CD4-positive, alpha-beta T cell (primary cell): Measurements from ENCODE around the gene CDK14. TPM values are rescaled to one million over a fixed set of nuclear protein-coding genes. Genes with fewer than 3 reads are reported as not detected.

Experiments
- ATAC-seq: fragments of 200-7000 bp; cut with Tn5 transposase; one replicate; pipeline ENCODE4 v1.10.0; 2022; ENCODE audit warnings: mild to moderate bottlenecking; ENCODE audit not compliant: poor library complexity
- CTCF ChIA-PET: fragments of 350-600 bp; sonication (Branson Sonifier 250); formaldehyde crosslinking; loops from one replicate; lab custom pipeline; 2021; ENCODE audit warnings: antibody characterized with exemption, inconsistent platforms; lab: Charles Lee
- POLR2A ChIA-PET: fragments of 350-600 bp; sonication (Branson Sonifier 250); formaldehyde crosslinking; loops from one replicate; lab custom pipeline; 2021; ENCODE audit warnings: antibody characterized with exemption, inconsistent platforms; lab: Charles Lee
- DNase-seq, 14 experiments: peaks; one replicate each; pipeline ENCODE4 v3.0.0-alpha.2; 2013 to 2020; ENCODE audit warnings: mixed read lengths in 2 of 14
- H3K27ac ChIP-seq, 2 donors: one replicate each; pipeline versions ENCODE4 v1.5.1 to v1.7.0; 2013; ENCODE audit warnings: low read length in 2 of 2, low read depth in 1 of 2, mild to moderate bottlenecking in 1 of 2
- H3K27me3 ChIP-seq, 2 experiments: 1 replicate in 1 of 2; 2 replicates in 1 of 2; pipeline versions ENCODE4 v1.6.1 to v1.7.0; 2013; ENCODE audit warnings: low read length in 2 of 2, control low read depth in 1 of 2, mild to moderate bottlenecking in 1 of 2, moderate library complexity in 1 of 2; ENCODE audit not compliant: insufficient read depth in 2 of 2, control insufficient read depth in 1 of 2
- H3K36me3 ChIP-seq: one replicate; pipeline ENCODE4 v1.6.1; 2013; ENCODE audit warnings: low read length, control low read depth; ENCODE audit not compliant: insufficient read depth
- H3K4me1 ChIP-seq: one replicate; pipeline ENCODE4 v1.6.1; 2013; ENCODE audit warnings: low read length, control low read depth; ENCODE audit not compliant: insufficient read depth
- H3K4me3 ChIP-seq: one replicate; pipeline ENCODE4 v1.5.1; 2013; ENCODE audit warnings: mild to moderate bottlenecking, low read length, moderate library complexity
- H3K9me3 ChIP-seq, 2 experiments: 1 replicate in 1 of 2; 2 replicates in 1 of 2; pipeline versions ENCODE4 v1.6.1 to v1.7.0; 2013; ENCODE audit warnings: low read length in 2 of 2, mild to moderate bottlenecking in 2 of 2, control low read depth in 1 of 2, moderate library complexity in 1 of 2; ENCODE audit not compliant: control insufficient read depth in 1 of 2, insufficient read depth in 1 of 2
- H3K27ac Mint-ChIP-seq: one replicate; pipeline ENCODE4 v1.8.0; 2020; ENCODE audit warnings: mixed read lengths
- H3K27me3 Mint-ChIP-seq: one replicate; pipeline ENCODE4 v1.8.0; 2021; ENCODE audit warnings: mixed read lengths
- H3K36me3 Mint-ChIP-seq: one replicate; pipeline ENCODE4 v1.8.0; 2021; ENCODE audit warnings: low read depth, mixed read lengths
- H3K4me1 Mint-ChIP-seq: one replicate; pipeline ENCODE4 v1.8.0; 2021; ENCODE audit warnings: low read depth, mixed read lengths
- H3K4me3 Mint-ChIP-seq: one replicate; pipeline ENCODE4 v1.8.0; 2020; ENCODE audit warnings: mild to moderate bottlenecking, mixed read lengths
- H3K9me3 Mint-ChIP-seq: one replicate; pipeline ENCODE4 v1.8.0; 2020; ENCODE audit warnings: mixed read lengths
- intact Hi-C, 2 experiments: fragments of 100-400 bp; cut with DNase I in 1 of 2; cut with micrococcal nuclease in 1 of 2; formaldehyde crosslinking; loops; one replicate each; pipeline versions ENCODE4 v1.15.1 to v1.9.0; 2023 to 2025; cut with DNase I, micrococcal nuclease
- total RNA-seq, 174 experiments: library from RNA in 2 of 174; stranded (reverse) in 2 of 174; gene quantifications; one replicate each; pipeline ENCODE4 v1.2.3 and lab custom pipeline; 2021 to 2026
- TF ChIP-seq, protein P1 (sequence below): fragments of 200-600 bp; IDR thresholded peaks from one replicate; pipeline ENCODE4 v1.8.0; 2022; ENCODE audit warnings: antibody characterized with exemption, mild to moderate bottlenecking

The CDK14 gene
- total RNA-seq, 2 experiments from 2014 or later, result 0.45 to 0.47 TPM

DNA sequence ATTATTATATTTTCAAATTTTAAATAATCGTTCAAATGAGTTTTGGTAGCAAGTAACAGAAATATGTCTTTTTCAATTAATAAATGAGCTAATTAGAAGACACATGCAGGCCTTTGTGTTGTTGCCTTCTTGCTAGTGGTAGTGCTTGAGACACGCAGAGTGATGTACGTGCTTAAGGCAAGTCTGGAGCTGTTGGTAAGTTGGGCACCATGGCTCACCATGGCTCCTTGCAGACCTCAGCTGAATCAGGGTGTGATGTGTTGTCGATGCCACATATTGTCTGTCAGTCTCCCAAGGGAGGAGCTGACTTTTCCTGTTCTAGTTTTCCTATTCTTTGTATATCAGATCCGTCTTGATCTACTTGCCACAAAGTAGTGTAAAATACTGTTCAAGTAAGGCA lies 8.3 kb downstream of the CDK14 start:
- Histone ChIP-seq H3K4me3 (no peak overlapping the region), H3K9me3 (peaks cover 0 to 6% of the 10 kb centered on the region in 2 experiments), H3K27me3 (no peaks in the 10 kb centered on the region), H3K27ac (no peak overlapping the region), H3K36me3 (no peaks in the 10 kb centered on the region), H3K4me1 (no peaks in the 10 kb centered on the region)
- H3K27me3 Mint-ChIP-seq, result peaks cover 29% of the 10 kb centered on the region
- ChIA-PET POLR2A (no interaction called here), CTCF (no interaction called here)
- H3K4me3 Mint-ChIP-seq, result no peak overlapping the region
- ATAC-seq (no peak), DNase-seq (no peak)
- no peaks in the 10 kb centered on the region for H3K9me3 Mint-ChIP-seq
- TF ChIP-seq, protein P1, sequence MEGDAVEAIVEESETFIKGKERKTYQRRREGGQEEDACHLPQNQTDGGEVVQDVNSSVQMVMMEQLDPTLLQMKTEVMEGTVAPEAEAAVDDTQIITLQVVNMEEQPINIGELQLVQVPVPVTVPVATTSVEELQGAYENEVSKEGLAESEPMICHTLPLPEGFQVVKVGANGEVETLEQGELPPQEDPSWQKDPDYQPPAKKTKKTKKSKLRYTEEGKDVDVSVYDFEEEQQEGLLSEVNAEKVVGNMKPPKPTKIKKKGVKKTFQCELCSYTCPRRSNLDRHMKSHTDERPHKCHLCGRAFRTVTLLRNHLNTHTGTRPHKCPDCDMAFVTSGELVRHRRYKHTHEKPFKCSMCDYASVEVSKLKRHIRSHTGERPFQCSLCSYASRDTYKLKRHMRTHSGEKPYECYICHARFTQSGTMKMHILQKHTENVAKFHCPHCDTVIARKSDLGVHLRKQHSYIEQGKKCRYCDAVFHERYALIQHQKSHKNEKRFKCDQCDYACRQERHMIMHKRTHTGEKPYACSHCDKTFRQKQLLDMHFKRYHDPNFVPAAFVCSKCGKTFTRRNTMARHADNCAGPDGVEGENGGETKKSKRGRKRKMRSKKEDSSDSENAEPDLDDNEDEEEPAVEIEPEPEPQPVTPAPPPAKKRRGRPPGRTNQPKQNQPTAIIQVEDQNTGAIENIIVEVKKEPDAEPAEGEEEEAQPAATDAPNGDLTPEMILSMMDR, result no peak
- intact Hi-C loops, result no loop called here
- no peaks in the 10 kb centered on the region for H3K36me3 Mint-ChIP-seq
- H3K27ac Mint-ChIP-seq, result no peak overlapping the region
- no peaks in the 10 kb centered on the region for H3K4me1 Mint-ChIP-seq

DNA sequence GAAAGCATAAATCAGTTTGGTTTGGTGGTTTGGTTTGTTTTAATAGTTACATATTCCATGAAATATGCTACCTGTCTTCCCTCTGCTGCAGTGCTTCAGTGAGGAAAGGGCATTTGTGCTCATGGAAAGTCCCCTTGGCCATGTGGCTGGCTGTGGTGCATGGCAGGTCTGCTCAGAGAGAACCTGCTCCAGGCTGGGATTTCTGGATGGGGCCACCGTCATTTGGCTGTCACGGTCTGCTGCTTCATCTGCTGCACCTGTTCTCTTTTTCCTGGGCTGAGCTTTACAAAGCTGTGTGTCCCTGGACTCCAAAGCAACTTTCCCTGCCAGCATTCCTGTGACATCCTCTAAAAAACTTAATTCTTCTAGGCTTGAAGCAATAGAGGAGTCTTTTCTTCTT lies 8.9 kb downstream of the CDK14 start:
- peaks cover 26% of the 10 kb centered on the region for H3K27me3 Mint-ChIP-seq
- Histone ChIP-seq H3K4me3 (no peak overlapping the region), H3K36me3 (no peaks in the 10 kb centered on the region), H3K9me3 (peaks cover 0 to 6% of the 10 kb centered on the region in 2 experiments), H3K27me3 (no peaks in the 10 kb centered on the region), H3K27ac (no peak overlapping the region), H3K4me1 (no peaks in the 10 kb centered on the region)
- H3K27ac Mint-ChIP-seq, result no peak overlapping the region
- intact Hi-C loops, result no loop called here
- POLR2A ChIA-PET, result no interaction called here
- CTCF ChIA-PET, result no interaction called here
- ATAC-seq (no peak), DNase-seq (no peak)
- H3K36me3 Mint-ChIP-seq, result no peaks in the 10 kb centered on the region
- H3K4me3 Mint-ChIP-seq, result no peak overlapping the region
- H3K4me1 Mint-ChIP-seq, result no peaks in the 10 kb centered on the region
- no peaks in the 10 kb centered on the region for H3K9me3 Mint-ChIP-seq
- TF ChIP-seq, protein P1, result no peak

DNA sequence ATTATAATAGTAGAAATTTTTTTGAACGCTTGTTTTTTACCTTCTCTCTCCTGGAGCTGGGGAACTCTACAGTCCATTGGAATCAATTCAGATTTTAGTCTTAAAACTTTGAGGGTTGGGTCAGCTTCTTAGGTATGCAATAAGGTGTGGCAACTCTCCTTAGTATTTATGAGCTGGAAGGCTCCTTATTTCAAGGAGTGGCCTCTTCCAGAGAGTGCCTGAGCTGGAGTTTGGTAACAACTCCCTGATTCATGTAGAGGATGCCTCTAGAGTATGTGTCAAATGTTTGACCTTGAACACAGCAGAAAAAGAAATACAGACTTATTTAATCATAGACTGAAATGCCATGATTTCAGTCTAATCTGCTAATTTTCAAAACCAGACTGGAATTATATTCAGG lies 11.1 kb downstream of the CDK14 start:
- no peak overlapping the region for H3K4me3 Mint-ChIP-seq
- no peak overlapping the region for H3K27ac Mint-ChIP-seq
- H3K27me3 ChIP-seq, result no peaks in the 10 kb centered on the region
- ATAC-seq, result no peak
- intact Hi-C loops, result no loop called here
- no peaks in the 10 kb centered on the region for H3K4me1 ChIP-seq
- no peaks in the 10 kb centered on the region for H3K9me3 ChIP-seq
- H3K27me3 Mint-ChIP-seq, result peaks cover 4% of the 10 kb centered on the region
- no peak overlapping the region for H3K4me3 ChIP-seq
- DNase-seq, result no peak
- no peaks in the 10 kb centered on the region for H3K36me3 ChIP-seq
- TF ChIP-seq, protein P1, result no peak
- POLR2A ChIA-PET, result no interaction called here
- H3K36me3 Mint-ChIP-seq, result no peaks in the 10 kb centered on the region
- CTCF ChIA-PET, result no interaction called here
- no peaks in the 10 kb centered on the region for H3K9me3 Mint-ChIP-seq
- H3K27ac ChIP-seq, result no peak overlapping the region
- no peaks in the 10 kb centered on the region for H3K4me1 Mint-ChIP-seq
